HCT116 (cell line): ENCODE data around the gene MCRIP2. TPM values are rescaled to one million over a fixed set of nuclear protein-coding genes. Genes with fewer than 3 reads are reported as not detected.
"Not testable (repeated sequence)": the region's sequence is repeated elsewhere in the genome, so short reads cannot be mapped to it uniquely, and the experiment has no call there.

Experiments used
- ATAC-seq: fragments of 200-7000 bp; cut with Tn5 transposase; 2 replicates; pipeline ENCODE4 v1.9.1; 2020; ENCODE audit warnings: mild to moderate bottlenecking, moderate library complexity
- BruUV-seq: library from RNA; stranded (reverse); fragments of 400-500 nt; replicated peaks from 2 replicates; lab custom pipeline; 2021; lab: Mats Ljungman, UMichigan
- CTCF ChIA-PET: fragments of 300-600 bp; sonication (Branson Sonifier 250); formaldehyde crosslinking; loops from one replicate; lab custom pipeline; 2021; ENCODE audit warnings: antibody characterized with exemption; lab: Charles Lee
- POLR2A ChIA-PET: fragments of 300-600, 350-600 bp; sonication (Branson Sonifier 250); formaldehyde crosslinking; loops from one replicate; lab custom pipeline; 2021; ENCODE audit warnings: antibody characterized with exemption; lab: Charles Lee
- RAD21 ChIA-PET, 2 experiments: fragments of 300-600 bp; sonication (Branson Sonifier 250); formaldehyde crosslinking; loops; one replicate each; lab custom pipeline; 2023; ENCODE audit warnings: low total read pairs in 2 of 2; ENCODE audit not compliant: uncharacterized antibody in 2 of 2, unreplicated experiment in 2 of 2, low non-redundant PET in 1 of 2; lab: Charles Lee
- DNase-seq: peaks from one replicate; pipeline ENCODE4 v3.0.0-alpha.2; 2010; ENCODE audit warnings: low read depth, low spot score
- H2AFZ ChIP-seq: fragments of 200-600 bp; shearing (Covaris generic), sonication (generic); 2 replicates; pipeline ENCODE4 v1.6.1; 2017; ENCODE audit warnings: low read depth, mixed run types, mixed read lengths, antibody characterized with exemption, low read length; ENCODE audit not compliant: poor library complexity, severe bottlenecking
- H3K27ac ChIP-seq: 2 replicates; pipeline ENCODE4 v1.5.1; 2012; ENCODE audit warnings: low read depth, low read length
- H3K27me3 ChIP-seq: fragments of 200-600 bp; sonication (generic); 2 replicates; pipeline ENCODE4 v1.6.1; 2016; ENCODE audit warnings: mixed run types, low read length, mixed read lengths; ENCODE audit not compliant: insufficient read depth
- H3K36me3 ChIP-seq, 2 experiments: fragments of 200-500 bp in 1 of 2; fragments of 200-600 bp in 1 of 2; sonication (Bioruptor generic) in 1 of 2; sonication (generic) in 1 of 2; 2 replicates each; pipeline versions ENCODE4 v1.5.1 to v1.6.1; 2014 to 2016; ENCODE audit warnings: low read length in 2 of 2, inconsistent platforms in 1 of 2, mixed read lengths in 1 of 2, mixed run types in 1 of 2; ENCODE audit not compliant: insufficient read depth in 2 of 2, control insufficient read depth in 1 of 2
- H3K4me1 ChIP-seq, 2 experiments: fragments of 200-600 bp in 1 of 2; sonication (generic) in 1 of 2; 2 replicates each; pipeline versions ENCODE4 v1.5.1 to v1.6.1; 2012 to 2017; ENCODE audit warnings: low read length in 2 of 2, inconsistent platforms in 1 of 2, mild to moderate bottlenecking in 1 of 2, mixed read lengths in 1 of 2, mixed run types in 1 of 2, moderate library complexity in 1 of 2; ENCODE audit not compliant: insufficient read depth in 2 of 2, control insufficient read depth in 1 of 2
- H3K4me2 ChIP-seq: fragments of 200-600 bp; sonication (generic); 2 replicates; pipeline ENCODE4 v1.6.1; 2017; ENCODE audit warnings: mixed run types, low read length, mixed read lengths
- H3K4me3 ChIP-seq, 2 experiments: fragments of 200-600 bp in 1 of 2; sonication (generic) in 1 of 2; replicated peaks in 1 of 2; 2 replicates each; pipeline ENCODE4 v1.5.1; 2011 to 2016; ENCODE audit warnings: low read length in 2 of 2, control low read depth in 1 of 2, low read depth in 1 of 2, mild to moderate bottlenecking in 1 of 2, mixed read lengths in 1 of 2, mixed run types in 1 of 2
- H3K79me2 ChIP-seq: fragments of 200-600 bp; sonication (generic); 2 replicates; pipeline ENCODE4 v1.6.1; 2017; ENCODE audit warnings: mild to moderate bottlenecking, mixed run types, low read length, moderate library complexity, mixed read lengths; ENCODE audit not compliant: insufficient read depth
- H3K9ac ChIP-seq: fragments of 200-600 bp; sonication (generic); 2 replicates; pipeline ENCODE4 v1.6.1; 2016; ENCODE audit warnings: low read length, mixed read lengths
- H3K9me2 ChIP-seq: fragments of 200-600 bp; sonication (generic), shearing (Covaris generic); 2 replicates; pipeline ENCODE4 v1.6.1; 2017; ENCODE audit warnings: mixed run types, mild to moderate bottlenecking, moderate library complexity; ENCODE audit not compliant: insufficient read depth
- H3K9me3 ChIP-seq, 2 experiments: fragments of 200-500 bp in 1 of 2; fragments of 200-600 bp in 1 of 2; sonication (Bioruptor generic) in 1 of 2; sonication (generic) in 1 of 2; 2 replicates each; pipeline ENCODE4 v1.6.1; 2014 to 2017; ENCODE audit warnings: low read length in 2 of 2, mixed read lengths in 2 of 2, inconsistent platforms in 1 of 2, low read depth in 1 of 2, mild to moderate bottlenecking in 1 of 2, mixed run types in 1 of 2, moderate library complexity in 1 of 2; ENCODE audit not compliant: control insufficient read depth in 1 of 2, insufficient read depth in 1 of 2
- H4K20me1 ChIP-seq: fragments of 200-600 bp; sonication (generic), shearing (Covaris generic); 2 replicates; pipeline ENCODE4 v1.6.1; 2017; ENCODE audit warnings: mixed run types, mild to moderate bottlenecking, moderate library complexity; ENCODE audit not compliant: insufficient read depth
- CEBPB ChIP-seq: IDR thresholded peaks from 2 replicates; pipeline ENCODE4 v1.6.1; 2012; ENCODE audit warnings: low read depth
- EGR1 ChIP-seq: IDR thresholded peaks from 2 replicates; pipeline ENCODE4 v1.6.1; 2012; ENCODE audit warnings: low read depth
- EZH2 ChIP-seq: fragments of 200-600 bp; sonication (generic); IDR thresholded peaks from 2 replicates; pipeline ENCODE4 v1.6.1; 2017; ENCODE audit warnings: antibody characterized with exemption, mixed run types
- EZH2phosphoT487 ChIP-seq: fragments of 200-600 bp; IDR thresholded peaks from 2 replicates; pipeline ENCODE4 v1.6.1; 2018; ENCODE audit warnings: antibody characterized with exemption, borderline replicate concordance
- FOSL1 ChIP-seq: IDR thresholded peaks from 2 replicates; pipeline ENCODE4 v1.6.1; 2012; ENCODE audit warnings: low read depth
- JUND ChIP-seq: IDR thresholded peaks from 2 replicates; pipeline ENCODE4 v1.6.1; 2012
- MAX ChIP-seq: IDR thresholded peaks from 2 replicates; pipeline ENCODE4 v1.6.1; 2012
- POLR2AphosphoS5 ChIP-seq: IDR thresholded peaks from 2 replicates; pipeline ENCODE4 v1.6.1; 2011; ENCODE audit warnings: mild to moderate bottlenecking, low read depth, low read length, moderate library complexity
- TCF7L2 ChIP-seq: IDR thresholded peaks from 2 replicates; pipeline ENCODE4 v1.7.0; 2011; ENCODE audit warnings: borderline replicate concordance, inconsistent platforms; ENCODE audit not compliant: insufficient read depth, insufficient read length; ENCODE audit errors: extremely low read depth
- YY1 ChIP-seq: IDR thresholded peaks from 2 replicates; pipeline ENCODE4 v1.6.1; 2011; ENCODE audit warnings: low read length, low read depth, moderate library complexity, mild to moderate bottlenecking; ENCODE audit not compliant: insufficient replicate concordance; ENCODE audit errors: extremely low read depth
- ZFX ChIP-seq: fragments of 450-650 bp; IDR thresholded peaks from 2 replicates; pipeline ENCODE4 v1.6.1; 2017
- intact Hi-C: fragments of 100-400 bp; cut with micrococcal nuclease; formaldehyde crosslinking; loops from 2 replicates; pipeline ENCODE4 v1.10.0; 2022
- total RNA-seq: library from RNA; stranded (reverse); gene quantifications from one replicate; pipeline ENCODE4 v1.2.1, GENCODE V29; 2021; ENCODE audit not compliant: unreplicated experiment
- TF ChIP-seq, protein P1 (sequence below): IDR thresholded peaks from 2 replicates; pipeline ENCODE4 v1.6.1; 2011; ENCODE audit warnings: mild to moderate bottlenecking, low read length, moderate library complexity; ENCODE audit not compliant: insufficient replicate concordance; ENCODE audit errors: extremely low read depth
- TF ChIP-seq, protein P2 (sequence below): IDR thresholded peaks from 2 replicates; pipeline ENCODE4 v1.6.1; 2012

Gene MCRIP2
- total RNA-seq, 1 experiment from 2014 or later: 34.9 TPM

DNA sequence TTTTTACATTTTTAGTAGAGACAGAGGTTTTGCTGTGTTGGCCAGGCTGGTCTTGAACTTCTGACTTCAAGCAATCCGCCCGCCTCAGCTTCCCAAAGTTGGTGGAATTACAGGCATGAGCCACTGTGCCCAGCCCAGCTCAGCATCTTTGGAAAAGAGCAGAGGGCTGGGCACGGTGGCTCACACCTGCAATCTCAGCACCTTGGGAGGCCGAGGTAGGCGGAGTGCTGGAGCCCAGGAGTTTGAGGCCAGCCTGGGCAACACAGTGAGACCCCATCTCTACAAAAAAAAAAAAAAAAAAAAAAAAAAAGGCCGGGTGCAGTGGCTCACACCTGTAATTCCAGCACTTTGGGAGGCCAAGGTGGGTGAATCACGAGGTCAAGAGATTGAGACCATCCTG, 44.0 kb upstream of the MCRIP2 start:
- POLR2A ChIA-PET, intact Hi-C loops: not testable (repeated sequence)

DNA sequence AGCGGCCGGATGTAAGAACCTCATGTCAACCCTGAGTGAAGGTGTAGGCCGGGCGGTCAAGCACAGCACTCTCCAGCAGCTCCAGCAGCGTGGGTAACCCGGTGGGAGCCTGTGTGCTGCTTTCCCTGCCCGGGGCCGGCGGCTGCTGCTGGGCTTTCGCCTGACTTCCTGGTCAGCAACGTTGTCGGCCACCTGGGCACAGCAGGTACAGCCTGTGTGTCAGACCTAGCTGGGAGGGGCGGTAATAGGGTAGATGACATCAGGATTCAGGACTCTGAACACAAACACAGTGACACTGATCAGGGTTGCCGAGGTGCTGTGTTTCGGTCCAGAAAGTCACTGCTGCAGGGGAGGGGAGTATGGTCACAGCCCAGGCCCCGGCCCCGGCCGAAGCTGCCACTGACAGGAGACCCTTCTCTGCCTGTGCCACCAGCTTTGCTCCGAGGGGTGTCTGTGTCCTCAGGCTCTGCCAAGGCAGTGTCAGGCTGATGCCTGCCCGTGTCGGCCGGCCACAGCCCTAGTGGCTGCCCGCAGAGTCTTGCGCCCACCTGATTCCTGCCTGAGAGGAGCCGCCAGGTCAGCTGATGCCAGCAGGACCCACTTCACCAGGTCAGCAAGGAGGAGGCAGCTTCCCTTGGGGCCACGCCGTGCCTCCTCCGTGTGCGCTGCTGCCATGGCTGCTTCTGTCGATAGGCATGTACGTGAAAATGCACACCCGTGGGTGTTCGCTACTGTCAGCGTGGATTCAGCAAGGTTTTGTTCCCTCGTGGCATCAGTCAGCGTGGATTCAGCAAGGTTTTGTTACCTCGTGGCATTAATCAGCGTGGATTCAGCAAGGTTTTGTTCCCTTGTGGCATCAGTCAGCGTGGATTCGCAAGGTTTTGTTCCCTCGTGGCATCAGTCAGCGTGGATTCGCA, 42.5 kb upstream of the MCRIP2 start:
- no peaks in the 10 kb centered on the region for H4K20me1 ChIP-seq
- TF ChIP-seq EZH2phosphoT487 (no peak), TCF7L2 (no peak), JUND (no peak), MAX (no peak), YY1 (no peak), FOSL1 (no peak), CEBPB (no peak), POLR2AphosphoS5 (no peak), EZH2 (no peak), ZFX (no peak), EGR1 (no peak)
- TF ChIP-seq, protein P1, sequence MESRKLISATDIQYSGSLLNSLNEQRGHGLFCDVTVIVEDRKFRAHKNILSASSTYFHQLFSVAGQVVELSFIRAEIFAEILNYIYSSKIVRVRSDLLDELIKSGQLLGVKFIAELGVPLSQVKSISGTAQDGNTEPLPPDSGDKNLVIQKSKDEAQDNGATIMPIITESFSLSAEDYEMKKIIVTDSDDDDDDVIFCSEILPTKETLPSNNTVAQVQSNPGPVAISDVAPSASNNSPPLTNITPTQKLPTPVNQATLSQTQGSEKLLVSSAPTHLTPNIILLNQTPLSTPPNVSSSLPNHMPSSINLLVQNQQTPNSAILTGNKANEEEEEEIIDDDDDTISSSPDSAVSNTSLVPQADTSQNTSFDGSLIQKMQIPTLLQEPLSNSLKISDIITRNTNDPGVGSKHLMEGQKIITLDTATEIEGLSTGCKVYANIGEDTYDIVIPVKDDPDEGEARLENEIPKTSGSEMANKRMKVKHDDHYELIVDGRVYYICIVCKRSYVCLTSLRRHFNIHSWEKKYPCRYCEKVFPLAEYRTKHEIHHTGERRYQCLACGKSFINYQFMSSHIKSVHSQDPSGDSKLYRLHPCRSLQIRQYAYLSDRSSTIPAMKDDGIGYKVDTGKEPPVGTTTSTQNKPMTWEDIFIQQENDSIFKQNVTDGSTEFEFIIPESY: no peak
- TF ChIP-seq, protein P2, sequence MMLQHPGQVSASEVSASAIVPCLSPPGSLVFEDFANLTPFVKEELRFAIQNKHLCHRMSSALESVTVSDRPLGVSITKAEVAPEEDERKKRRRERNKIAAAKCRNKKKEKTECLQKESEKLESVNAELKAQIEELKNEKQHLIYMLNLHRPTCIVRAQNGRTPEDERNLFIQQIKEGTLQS: no peak
- TF ChIP-seq, all 23 proteins: peak for 0
- Histone ChIP-seq H2AFZ (no peak overlapping the region), H3K4me1 (peaks cover 3 to 4% of the 10 kb centered on the region in 2 experiments), H3K4me3 (no peak overlapping the region), H3K27me3 (no peaks in the 10 kb centered on the region), H3K4me2 (no peak overlapping the region), H3K27ac (no peak overlapping the region), H3K79me2 (peaks cover 10% of the 10 kb centered on the region; the same call in 1 of the 2 replicates), H3K9me2 (no peaks in the 10 kb centered on the region), H3K9me3 (no peaks in the 10 kb centered on the region), H3K36me3 (peaks cover 0 to 3% of the 10 kb centered on the region in 2 experiments; a peak in 1 of 4 replicates), H3K9ac (no peak overlapping the region)
- ATAC-seq (no peak), DNase-seq (no peak)
- intact Hi-C loops: no loop called here
- CTCF ChIA-PET: no interaction called here
- BruUV-seq: no TSS peak
- POLR2A ChIA-PET: no interaction called here
- RAD21 ChIA-PET: no interaction called here

More for the DNA sequence above, 44.0 kb upstream of the MCRIP2 start:
- BruUV-seq, H3K27me3 ChIP-seq, H4K20me1 ChIP-seq, H3K36me3 ChIP-seq, H3K9me2 ChIP-seq, CTCF ChIA-PET, ATAC-seq, H3K9ac ChIP-seq, H3K9me3 ChIP-seq, H3K4me2 ChIP-seq, H3K4me3 ChIP-seq, DNase-seq, H2AFZ ChIP-seq, RAD21 ChIA-PET, H3K27ac ChIP-seq: not testable (repeated sequence)
- Histone ChIP-seq H3K4me1 (peaks cover 16 to 18% of the 10 kb centered on the region in 2 experiments), H3K79me2 (peaks cover 15% of the 10 kb centered on the region; the same call in 1 of the 2 replicates)
